Measurements from ENCODE around the gene CELSR1. TPM values are rescaled to one million over a fixed set of nuclear protein-coding genes. Genes with fewer than 3 reads are reported as not detected.

The CELSR1 gene
- total RNA-seq, 1 donor from 2014 or later: 0.39 TPM

DNA sequence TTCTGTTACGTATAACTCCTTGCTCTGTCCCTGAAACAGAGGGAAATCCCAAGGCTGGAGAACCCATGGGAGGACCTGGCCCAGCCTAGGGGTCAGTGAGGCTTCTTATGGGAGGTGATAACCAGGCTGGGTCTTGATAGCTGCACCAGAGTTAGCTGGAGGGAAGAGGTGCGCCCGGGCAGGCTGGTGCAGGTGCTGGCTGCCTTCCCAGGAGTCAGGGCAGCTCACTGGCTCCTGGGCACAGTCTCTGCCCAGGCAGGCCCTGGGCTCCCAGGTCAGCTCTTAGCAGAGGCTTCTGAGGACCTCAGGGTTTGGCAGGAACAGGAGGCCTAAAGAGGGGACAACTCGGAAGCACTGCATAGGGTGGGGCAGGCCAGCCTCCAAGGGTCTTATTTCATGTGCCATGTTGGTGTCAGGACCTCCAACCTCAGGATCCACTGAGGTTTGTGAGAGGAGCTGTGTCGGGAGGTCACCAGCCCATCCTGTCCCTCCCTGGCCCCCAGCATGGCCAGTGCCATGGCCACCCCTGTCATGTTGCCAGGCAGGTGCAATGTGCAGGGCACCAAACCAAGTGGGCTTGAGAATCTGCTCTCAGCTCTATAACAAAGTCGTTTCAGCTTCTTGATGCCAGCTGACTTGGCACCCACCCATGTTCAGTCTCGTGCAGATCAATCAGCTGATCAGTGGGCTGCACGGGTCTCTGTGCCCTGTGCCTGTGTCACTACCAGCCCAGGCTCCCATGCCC is 20.5 kb upstream of the CELSR1 start:
- Mint-ChIP-seq H3K4me1 (ENCODE audit: low read depth) (no peaks in the 10 kb centered on the region), H3K36me3 (ENCODE audit: low read depth) (no peaks in the 10 kb centered on the region), H3K4me3 (no peak overlapping the region), H3K9me3 (peaks cover 3% of the 10 kb centered on the region), H3K27me3 (ENCODE audit: insufficient read depth) (peaks cover 7% of the 10 kb centered on the region), H3K27ac (no peak overlapping the region)
- intact Hi-C loops (cut with micrococcal nuclease): no loop called here
- DNase-seq (ENCODE audit: low spot score): no peak

GRCh38 chr22:46556775-46557174 is 19.4 kb upstream of the CELSR1 start:
- no peak overlapping the region for H3K27ac Mint-ChIP-seq

GRCh38 chr22:46553189-46553588 is 15.8 kb upstream of the CELSR1 start:
- H3K27me3 Mint-ChIP-seq (ENCODE audit: insufficient read depth): peaks cover 13% of the 10 kb centered on the region
- H3K4me1 Mint-ChIP-seq (ENCODE audit: low read depth): no peaks in the 10 kb centered on the region
- H3K4me3 Mint-ChIP-seq: no peak overlapping the region
- no peak overlapping the region for H3K27ac Mint-ChIP-seq
- no peak for DNase-seq (ENCODE audit: low spot score)
- no peaks in the 10 kb centered on the region for H3K36me3 Mint-ChIP-seq (ENCODE audit: low read depth)
- H3K9me3 Mint-ChIP-seq: peaks cover 7% of the 10 kb centered on the region
- intact Hi-C loops (cut with micrococcal nuclease): no loop called here

More at GRCh38 chr22:46556775-46557174, 19.4 kb upstream of the CELSR1 start:
- DNase-seq (ENCODE audit: low spot score): no peak
- Mint-ChIP-seq H3K36me3 (ENCODE audit: low read depth) (no peaks in the 10 kb centered on the region), H3K4me3 (no peak overlapping the region), H3K27me3 (ENCODE audit: insufficient read depth) (peaks cover 7% of the 10 kb centered on the region), H3K9me3 (peaks cover 7% of the 10 kb centered on the region), H3K4me1 (ENCODE audit: low read depth) (no peaks in the 10 kb centered on the region)
- intact Hi-C loops (cut with micrococcal nuclease): no loop called here

- H3K9me3 Mint-ChIP-seq: peaks cover 7% of the 10 kb centered on the region
- no peak for DNase-seq (ENCODE audit: low spot score)
- no peak overlapping the region for H3K27ac Mint-ChIP-seq
- no peaks in the 10 kb centered on the region for H3K36me3 Mint-ChIP-seq (ENCODE audit: low read depth)
- no peak overlapping the region for H3K4me3 Mint-ChIP-seq
- peaks cover 13% of the 10 kb centered on the region for H3K27me3 Mint-ChIP-seq (ENCODE audit: insufficient read depth)
- intact Hi-C loops (cut with micrococcal nuclease): no loop called here
- H3K4me1 Mint-ChIP-seq (ENCODE audit: low read depth): no peaks in the 10 kb centered on the region
These were observed 14.6 kb upstream of the CELSR1 start for GRCh38 chr22:46551996-46552395.

DNA sequence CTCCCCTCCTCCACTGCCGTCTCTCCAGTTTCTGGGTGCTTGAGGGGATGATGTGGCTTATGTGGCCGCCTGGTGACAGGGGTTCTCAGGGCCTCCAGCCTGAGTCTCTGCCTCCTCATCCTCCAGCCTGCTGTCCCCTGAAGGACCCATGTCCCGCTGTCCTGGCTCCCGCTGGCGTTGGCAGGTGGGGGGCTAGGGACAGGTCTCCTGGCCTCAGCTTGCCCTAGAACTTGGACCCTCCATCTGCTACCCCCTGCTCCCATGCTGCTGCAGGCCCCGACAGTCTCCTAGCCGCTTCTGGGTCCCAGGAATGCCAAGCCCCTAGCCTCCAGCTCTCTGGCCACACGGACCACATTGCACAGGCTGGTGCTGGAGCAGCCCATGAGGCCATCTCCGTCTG is 13.9 kb upstream of the CELSR1 start:
- Mint-ChIP-seq H3K36me3 (ENCODE audit: low read depth) (no peaks in the 10 kb centered on the region), H3K27ac (no peak overlapping the region), H3K27me3 (ENCODE audit: insufficient read depth) (peaks cover 13% of the 10 kb centered on the region), H3K4me3 (no peak overlapping the region), H3K4me1 (ENCODE audit: low read depth) (no peaks in the 10 kb centered on the region), H3K9me3 (peaks cover 7% of the 10 kb centered on the region)
- no peak for DNase-seq (ENCODE audit: low spot score)
- intact Hi-C loops (cut with micrococcal nuclease): no loop called here

GRCh38 chr22:46549971-46550641 is 12.7 kb upstream of the CELSR1 start:
- Mint-ChIP-seq H3K36me3 (ENCODE audit: low read depth) (no peaks in the 10 kb centered on the region), H3K4me1 (ENCODE audit: low read depth) (peaks cover 8% of the 10 kb centered on the region), H3K27me3 (ENCODE audit: insufficient read depth) (peaks cover 15% of the 10 kb centered on the region), H3K9me3 (peaks cover 7% of the 10 kb centered on the region), H3K27ac (no peak overlapping the region), H3K4me3 (no peak overlapping the region)
- DNase-seq (ENCODE audit: low spot score): no peak
- intact Hi-C loops (cut with micrococcal nuclease): no loop called here

DNA sequence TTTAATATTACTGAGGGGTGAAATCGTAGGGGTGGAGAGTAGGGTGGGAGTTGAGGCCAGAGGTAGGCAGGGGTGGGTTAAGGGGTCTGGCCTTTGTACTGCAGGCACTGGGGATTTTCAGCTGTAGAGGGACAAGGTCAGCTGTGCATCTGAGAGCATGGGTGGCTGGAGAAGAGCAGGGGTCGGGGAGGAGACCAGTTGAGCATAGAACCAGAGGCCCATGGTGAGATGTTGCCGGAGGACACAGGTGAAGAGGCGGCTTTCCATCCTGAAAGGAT is 12.1 kb upstream of the CELSR1 start:
- no peak overlapping the region for H3K4me3 Mint-ChIP-seq
- DNase-seq (ENCODE audit: low spot score): no peak
- intact Hi-C loops (cut with micrococcal nuclease): no loop called here
- H3K9me3 Mint-ChIP-seq: peaks cover 7% of the 10 kb centered on the region
- H3K27ac Mint-ChIP-seq: no peak overlapping the region
- H3K36me3 Mint-ChIP-seq (ENCODE audit: low read depth): no peaks in the 10 kb centered on the region
- H3K4me1 Mint-ChIP-seq (ENCODE audit: low read depth): peaks cover 13% of the 10 kb centered on the region
- H3K27me3 Mint-ChIP-seq (ENCODE audit: insufficient read depth): peaks cover 20% of the 10 kb centered on the region

DNA sequence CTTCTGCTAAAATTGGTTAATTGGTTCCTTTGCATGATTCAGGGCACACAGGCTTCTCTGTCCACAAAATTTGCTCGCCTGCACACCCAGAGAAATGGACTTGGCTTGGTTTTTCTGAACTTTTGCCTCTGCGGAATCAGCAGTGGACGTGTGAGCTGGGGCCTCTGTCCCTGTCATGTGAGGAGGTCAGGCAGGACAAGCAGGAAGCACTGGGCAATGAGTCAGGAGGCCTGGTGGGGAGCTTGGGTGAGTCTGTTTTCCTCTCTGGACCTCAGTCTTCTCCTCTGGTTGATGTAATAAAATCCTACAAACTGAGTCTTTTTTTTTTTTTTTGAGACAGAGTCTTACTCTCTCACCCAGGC is 10.4 kb upstream of the CELSR1 start:
- H3K4me1 Mint-ChIP-seq (ENCODE audit: low read depth): peaks cover 13% of the 10 kb centered on the region
- peaks cover 17% of the 10 kb centered on the region for H3K27me3 Mint-ChIP-seq (ENCODE audit: insufficient read depth)
- H3K36me3 Mint-ChIP-seq (ENCODE audit: low read depth): no peaks in the 10 kb centered on the region
- H3K9me3 Mint-ChIP-seq: peaks cover 4% of the 10 kb centered on the region
- no peak overlapping the region for H3K27ac Mint-ChIP-seq
- intact Hi-C loops (cut with micrococcal nuclease): no loop called here
- DNase-seq (ENCODE audit: low spot score): no peak
- no peak overlapping the region for H3K4me3 Mint-ChIP-seq

GRCh38 chr22:46547179-46547882 is 9.9 kb upstream of the CELSR1 start:
- H3K27me3 Mint-ChIP-seq (ENCODE audit: insufficient read depth): peaks cover 17% of the 10 kb centered on the region
- no peak for DNase-seq (ENCODE audit: low spot score)
- H3K27ac Mint-ChIP-seq: no peak overlapping the region
- H3K9me3 Mint-ChIP-seq: peaks cover under 1% of the 10 kb centered on the region
- H3K4me1 Mint-ChIP-seq (ENCODE audit: low read depth): peaks cover 13% of the 10 kb centered on the region
- no peaks in the 10 kb centered on the region for H3K36me3 Mint-ChIP-seq (ENCODE audit: low read depth)
- H3K4me3 Mint-ChIP-seq: no peak overlapping the region
- intact Hi-C loops (cut with micrococcal nuclease): no loop called here

DNA sequence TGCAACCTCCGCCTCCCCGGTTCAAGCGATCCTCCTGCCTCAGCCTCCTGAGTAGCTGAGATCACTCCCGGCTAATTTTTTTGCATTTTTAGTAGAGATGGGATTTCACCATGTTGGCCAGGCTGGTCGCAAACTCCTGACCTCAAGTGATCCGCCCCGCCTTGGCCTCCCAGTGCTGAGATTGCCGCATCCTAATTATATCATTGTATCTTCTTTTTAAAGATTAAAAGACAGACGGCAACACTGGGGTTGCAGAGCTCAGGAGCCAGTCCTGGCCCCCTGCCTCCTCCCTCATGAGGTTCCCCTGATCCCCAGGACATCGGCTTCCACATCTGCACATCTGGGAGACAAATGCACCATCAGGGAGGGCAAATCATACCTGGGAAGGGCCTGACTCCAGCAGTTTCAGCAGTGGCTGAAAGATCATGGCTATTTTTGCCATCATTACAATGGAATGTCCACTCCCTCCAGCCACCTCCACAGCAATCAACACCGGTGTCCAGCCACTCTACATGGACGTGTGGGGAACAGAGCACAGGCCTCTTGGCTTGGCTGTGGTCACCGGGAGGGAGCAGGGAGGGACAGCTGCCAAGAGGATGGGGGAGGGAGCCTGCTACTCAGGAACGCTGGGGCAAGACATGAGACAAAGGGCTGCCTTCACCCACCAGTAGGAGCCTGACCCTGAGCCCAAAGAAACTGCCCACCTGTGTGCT is 9.2 kb upstream of the CELSR1 start:
- H3K9me3 Mint-ChIP-seq: no peaks in the 10 kb centered on the region
- H3K36me3 Mint-ChIP-seq (ENCODE audit: low read depth): no peaks in the 10 kb centered on the region
- peaks cover 13% of the 10 kb centered on the region for H3K4me1 Mint-ChIP-seq (ENCODE audit: low read depth)
- H3K27me3 Mint-ChIP-seq (ENCODE audit: insufficient read depth): peaks cover 21% of the 10 kb centered on the region
- DNase-seq (ENCODE audit: low spot score): no peak
- intact Hi-C loops (cut with micrococcal nuclease): no loop called here
- H3K4me3 Mint-ChIP-seq: no peak overlapping the region
- H3K27ac Mint-ChIP-seq: no peak overlapping the region

DNA sequence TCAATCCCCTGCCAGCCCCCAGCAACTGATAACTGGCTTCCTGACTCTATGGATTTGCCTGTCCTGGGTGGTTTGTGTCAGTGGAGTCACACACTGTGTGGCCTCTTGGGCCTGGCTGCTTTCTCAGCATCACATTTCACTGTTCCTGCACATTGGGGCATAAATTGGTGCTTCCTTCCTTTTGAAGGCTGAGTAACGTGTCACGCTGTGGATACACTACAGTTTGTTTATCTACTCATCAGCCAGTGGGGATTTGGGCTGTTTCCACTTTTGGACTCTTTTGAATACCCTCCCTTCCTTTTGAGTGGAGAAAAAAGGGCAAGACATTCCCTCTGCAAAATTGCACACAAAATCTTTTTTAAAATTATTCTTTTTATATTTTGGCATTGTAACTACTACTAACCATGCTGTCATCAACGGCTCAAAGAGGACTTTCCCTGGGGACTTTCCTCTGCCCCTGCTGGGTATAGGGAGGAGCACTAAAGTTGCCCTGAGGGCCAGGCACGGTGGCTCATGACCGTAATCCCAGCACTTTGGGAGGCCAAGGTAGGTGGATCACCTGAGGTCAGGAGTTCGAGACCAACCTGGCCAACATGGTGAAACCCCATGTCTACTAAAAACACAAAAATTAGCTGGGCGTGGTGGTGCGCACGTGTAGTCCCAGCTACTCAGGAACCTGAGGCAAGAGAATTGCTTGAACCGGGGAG is 7.8 kb upstream of the CELSR1 start:
- intact Hi-C loops (cut with micrococcal nuclease): no loop called here
- Mint-ChIP-seq H3K4me3 (no peak overlapping the region), H3K9me3 (no peaks in the 10 kb centered on the region), H3K4me1 (ENCODE audit: low read depth) (peaks cover 13% of the 10 kb centered on the region), H3K27ac (peak overlapping the region; percentile 31), H3K27me3 (ENCODE audit: insufficient read depth) (peaks cover 29% of the 10 kb centered on the region), H3K36me3 (ENCODE audit: low read depth) (no peaks in the 10 kb centered on the region)
- no peak for DNase-seq (ENCODE audit: low spot score)

All from activated T-helper 1 cell treated with anti-CD3 and anti-CD28 coated beads, Interleukin-12 subunit alpha, Interleukin-12 subunit beta, Interleukin-2, Interleukin-4 antibody, amounts not matched to agents 30 ng/mL and 10 ng/mL and 1 ng/mL, durations not matched to agents 14 hours and 24 hours and 36 hours (primary cell).